Cardiac muscle cell (in vitro differentiated cells and primary cell): ENCODE results near the gene ANXA4. TPM values are rescaled to one million over a fixed set of nuclear protein-coding genes. Genes with fewer than 3 reads are reported as not detected.

Source experiments
- DNase-seq, 2 donors: peaks; one replicate each; pipeline versions ENCODE4 v3.0.0 to v3.0.0-alpha.2; 2010 to 2017; ENCODE audit warnings: low read depth in 1 of 2, low spot score in 1 of 2
- H3K27ac ChIP-seq: fragments of 200-600 bp; sonication (generic); 2 replicates; pipeline ENCODE4 v1.5.1; 2016
- H3K27me3 ChIP-seq: fragments of 200-600 bp; sonication (generic); 2 replicates; pipeline ENCODE4 v1.6.0; 2016; ENCODE audit warnings: control low read depth
- H3K36me3 ChIP-seq: fragments of 200-600 bp; sonication (generic); 2 replicates; pipeline ENCODE4 v1.5.1; 2016; ENCODE audit warnings: control low read depth
- H3K4me1 ChIP-seq: fragments of 200-600 bp; sonication (generic); 2 replicates; pipeline ENCODE4 v1.8.1; 2017; ENCODE audit warnings: low read depth, mild to moderate bottlenecking, mixed run types
- H3K4me3 ChIP-seq: fragments of 200-600 bp; sonication (generic); 2 replicates; pipeline ENCODE4 v1.5.1; 2016; ENCODE audit warnings: mild to moderate bottlenecking
- H3K9me3 ChIP-seq: fragments of 200-600 bp; sonication (generic); 2 replicates; pipeline ENCODE4 v1.5.1; 2017; ENCODE audit warnings: low read depth, mild to moderate bottlenecking, control low read depth
- CTCF ChIP-seq: IDR thresholded peaks from 2 replicates; pipeline ENCODE4 v1.5.1; 2012; ENCODE audit warnings: low read depth, mild to moderate bottlenecking, low read length
- polyA plus RNA-seq: library from polyadenylated mRNA; unstranded; fragments of >200 nt; fragmentation: Nextera tagmentation; extraction: Ambion mirVana; gene quantifications from 2 replicates; pipeline ENCODE4 v1.2.1, GENCODE V29; 2016
- total RNA-seq: library from RNA; depleted of rRNA; stranded (reverse); fragments of >200 nt; gene quantifications from 2 replicates; pipeline ENCODE4 v1.2.3, GENCODE V29; 2016

ANXA4 gene
- total and polyA plus RNA-seq, 2 experiments from 2014 or later, result 18.0 to 27.2 TPM

- H3K36me3 ChIP-seq, result peaks cover 16% of the 10 kb centered on the region
- H3K4me3 ChIP-seq, result no peak overlapping the region
- no peak for TF ChIP-seq CTCF
- H3K27me3 ChIP-seq, result no peaks in the 10 kb centered on the region
- H3K27ac ChIP-seq, result no peak overlapping the region
- no peaks in the 10 kb centered on the region for H3K9me3 ChIP-seq
- DNase-seq, result no peak
- H3K4me1 ChIP-seq, result peaks cover 14% of the 10 kb centered on the region
These were observed 95.6 kb downstream of the ANXA4 start for GRCh38 chr2:69837533-69837932.

GRCh38 chr2:69843993-69844392, 102.1 kb downstream of the ANXA4 start:
- H3K36me3 ChIP-seq, result peaks cover 54% of the 10 kb centered on the region
- H3K27ac ChIP-seq, result no peak overlapping the region
- H3K4me1 ChIP-seq, result no peaks in the 10 kb centered on the region
- H3K4me3 ChIP-seq, result no peak overlapping the region
- no peak for DNase-seq
- H3K27me3 ChIP-seq, result no peaks in the 10 kb centered on the region
- no peak for TF ChIP-seq CTCF
- H3K9me3 ChIP-seq, result no peaks in the 10 kb centered on the region

GRCh38 chr2:69844560-69844959, 102.6 kb downstream of the ANXA4 start:
- Histone ChIP-seq H3K4me3 (no peak overlapping the region), H3K27me3 (no peaks in the 10 kb centered on the region), H3K9me3 (no peaks in the 10 kb centered on the region), H3K4me1 (no peaks in the 10 kb centered on the region), H3K36me3 (peaks cover 52% of the 10 kb centered on the region), H3K27ac (no peak overlapping the region)
- DNase-seq, result no peak
- no peak for TF ChIP-seq CTCF

- H3K36me3 ChIP-seq, result peaks cover 60% of the 10 kb centered on the region
- no peak overlapping the region for H3K27ac ChIP-seq
These were observed 104.5 kb downstream of the ANXA4 start for GRCh38 chr2:69846182-69847067.

GRCh38 chr2:69847068-69847828, 105.3 kb downstream of the ANXA4 start:
- H3K9me3 ChIP-seq, result no peaks in the 10 kb centered on the region
- H3K27me3 ChIP-seq, result no peaks in the 10 kb centered on the region
- peaks cover 63% of the 10 kb centered on the region for H3K36me3 ChIP-seq
- DNase-seq, result no peak
- no peak for TF ChIP-seq CTCF
- no peaks in the 10 kb centered on the region for H3K4me1 ChIP-seq
- H3K4me3 ChIP-seq, result no peak overlapping the region
- no peak overlapping the region for H3K27ac ChIP-seq

More at GRCh38 chr2:69846182-69847067, 104.5 kb downstream of the ANXA4 start:
- H3K4me1 ChIP-seq, result no peaks in the 10 kb centered on the region
- no peaks in the 10 kb centered on the region for H3K9me3 ChIP-seq
- TF ChIP-seq CTCF, result no peak
- no peaks in the 10 kb centered on the region for H3K27me3 ChIP-seq
- no peak overlapping the region for H3K4me3 ChIP-seq
- DNase-seq, result no peak
